Measurements from ENCODE around the gene EPB41. TPM values are rescaled to one million over a fixed set of nuclear protein-coding genes. Genes with fewer than 3 reads are reported as not detected.

EPB41 gene
- total RNA-seq, 4 donors from 2014 or later: 28.5 to 43.9 (median 41.8) TPM

DNA sequence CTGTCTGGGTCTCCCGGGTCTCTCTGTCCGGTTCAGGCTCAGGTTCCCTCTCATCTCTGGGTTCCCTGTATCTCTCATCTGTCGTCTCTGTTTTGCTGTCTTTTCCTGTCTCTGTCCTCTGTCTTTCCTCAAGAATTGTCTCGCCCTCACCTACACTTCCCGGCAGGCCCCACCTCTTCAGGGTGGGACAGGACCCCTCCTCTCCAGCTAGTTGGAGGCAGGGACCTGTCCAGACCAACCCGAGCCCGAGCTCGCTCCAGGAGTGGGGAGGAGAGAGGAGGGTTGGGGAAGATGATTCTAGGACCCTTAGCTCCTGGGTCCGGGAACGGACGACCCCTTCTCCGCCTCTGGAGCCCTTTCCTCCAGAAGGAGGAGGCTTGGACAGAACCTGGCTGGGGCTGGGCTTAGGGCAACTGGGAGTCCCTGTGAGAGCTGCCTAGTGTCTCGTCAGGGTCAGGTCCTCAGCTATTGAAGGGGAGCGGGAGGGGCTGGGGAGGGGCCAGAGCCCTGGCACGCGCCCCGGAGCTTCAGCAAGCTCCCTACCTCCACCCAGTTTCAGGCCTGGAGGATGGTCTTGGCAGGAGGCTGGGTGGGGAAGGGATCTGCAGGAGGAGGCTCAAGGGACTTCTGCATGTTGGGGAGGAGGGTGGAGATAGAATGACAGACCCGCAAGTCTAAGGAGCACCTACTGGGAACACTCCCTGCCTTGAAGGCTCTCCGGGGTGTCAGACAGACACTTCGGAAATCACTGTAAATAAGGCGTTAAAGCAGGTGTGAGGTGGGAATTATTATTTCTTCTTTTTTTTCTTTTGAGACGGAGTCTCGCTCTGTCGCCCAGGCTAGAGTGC lies 26.3 kb upstream of the EPB41 start:
- Histone ChIP-seq H3K27ac (peak overlapping the region; percentile 80 to 93 (median 90)), H3K36me3 (no peaks in the 10 kb centered on the region), H3K27me3 (no peaks in the 10 kb centered on the region), H3K4me3 (peak overlapping the region; percentile 80 to 95 (median 83)), H3K9me3 (no peaks in the 10 kb centered on the region), H3K4me1 (peaks cover 20 to 68% (median 29%) of the 10 kb centered on the region in 3 donors)
- TF ChIP-seq POLR2A (IDR thresholded peaks at IDR 0.05) (no peak), CTCF (IDR thresholded peaks at IDR 0.05) (no peak)
- intact Hi-C loops (cut with DNase I): no loop called here
- no peak for DNase-seq
- 39 to 55% methylated on average over 10 to 16 of the region's 24 CpGs for WGBS, 2 donors

DNA sequence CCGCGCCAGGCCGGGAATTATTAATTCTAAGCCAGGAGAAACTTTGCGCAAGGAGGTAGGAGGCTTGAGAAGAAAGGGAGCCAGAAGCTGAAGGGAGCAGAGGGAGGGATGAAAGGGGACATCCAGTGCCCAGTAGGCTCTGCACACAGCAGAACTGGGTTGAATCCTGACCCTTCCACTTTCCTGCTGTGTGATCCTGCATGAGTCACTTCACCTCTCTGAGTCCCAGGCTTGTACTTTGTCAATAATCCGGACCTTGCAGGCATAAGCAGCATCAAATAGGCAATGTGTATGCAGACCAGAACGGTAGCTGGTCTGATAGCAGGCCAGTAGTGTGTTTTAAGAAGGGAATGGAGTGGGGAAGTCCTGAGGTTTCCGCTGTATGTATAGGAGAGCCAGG lies 25.5 kb upstream of the EPB41 start:
- WGBS, 2 donors: 79 to 93% methylated on average over 2 to 7 of the region's 7 CpGs
- no peak overlapping the region for H3K4me3 ChIP-seq
- no peak overlapping the region for H3K27ac ChIP-seq
- no peak for TF ChIP-seq CTCF (IDR thresholded peaks at IDR 0.05)
- no peak for TF ChIP-seq POLR2A (IDR thresholded peaks at IDR 0.05)
- intact Hi-C loops (cut with DNase I): no loop called here
- H3K27me3 ChIP-seq: no peaks in the 10 kb centered on the region
- DNase-seq: no peak
- H3K9me3 ChIP-seq: no peaks in the 10 kb centered on the region
- H3K4me1 ChIP-seq: peaks cover 20 to 60% (median 29%) of the 10 kb centered on the region in 3 donors
- H3K36me3 ChIP-seq: peaks cover 0 to 7% (median 0%) of the 10 kb centered on the region in 3 donors

GRCh38 chr1:28889357-28889756 lies 25.0 kb upstream of the EPB41 start:
- intact Hi-C loops (cut with DNase I): no loop called here
- no peaks in the 10 kb centered on the region for H3K9me3 ChIP-seq
- H3K27ac ChIP-seq: no peak overlapping the region
- no peaks in the 10 kb centered on the region for H3K27me3 ChIP-seq
- no peak for DNase-seq
- TF ChIP-seq POLR2A (IDR thresholded peaks at IDR 0.05) (no peak), CTCF (IDR thresholded peaks at IDR 0.05) (no peak)
- H3K4me3 ChIP-seq: no peak overlapping the region
- WGBS, 2 donors: no CpG with 5 or more reads among the region's 5 CpGs
- H3K36me3 ChIP-seq: peaks cover 0 to 12% (median 0%) of the 10 kb centered on the region in 3 donors
- peaks cover 20 to 60% (median 27%) of the 10 kb centered on the region in 3 donors for H3K4me1 ChIP-seq

DNA sequence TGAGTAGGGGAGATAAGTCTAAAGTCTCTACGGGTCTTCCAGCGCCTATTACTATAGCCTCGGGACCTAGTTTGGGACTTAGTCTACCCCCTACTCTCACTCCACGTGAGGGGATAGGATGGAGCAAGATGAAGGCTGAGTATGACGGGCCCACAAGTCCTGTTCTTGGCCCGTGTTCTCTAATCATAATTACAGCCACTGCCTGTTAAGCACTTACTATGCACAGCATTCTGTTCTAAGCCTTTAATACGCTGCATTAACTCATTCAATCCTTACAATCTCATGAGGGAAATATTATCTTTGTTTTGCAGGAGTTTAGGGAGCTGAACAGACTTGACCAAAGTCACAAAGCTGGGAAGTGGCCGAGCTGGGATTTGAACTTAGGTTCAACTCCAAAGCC lies 23.9 kb upstream of the EPB41 start:
- no peak for DNase-seq
- WGBS, 2 donors: 83 to 92% methylated on average over 8 of the region's 8 CpGs
- Histone ChIP-seq H3K4me3 (no peak overlapping the region), H3K9me3 (no peaks in the 10 kb centered on the region), H3K4me1 (peaks cover 15 to 59% (median 17%) of the 10 kb centered on the region in 3 donors), H3K27me3 (no peaks in the 10 kb centered on the region), H3K27ac (no peak overlapping the region), H3K36me3 (peaks cover 0 to 21% (median 0%) of the 10 kb centered on the region in 3 donors)
- TF ChIP-seq CTCF (IDR thresholded peaks at IDR 0.05) (no peak), POLR2A (IDR thresholded peaks at IDR 0.05) (no peak)
- intact Hi-C loops (cut with DNase I): no loop called here

- Histone ChIP-seq H3K9me3 (no peaks in the 10 kb centered on the region), H3K36me3 (peaks cover 0 to 24% (median 0%) of the 10 kb centered on the region in 3 donors), H3K27me3 (no peaks in the 10 kb centered on the region), H3K4me3 (no peak overlapping the region), H3K27ac (no peak overlapping the region), H3K4me1 (peaks cover 11 to 55% (median 13%) of the 10 kb centered on the region in 3 donors)
- DNase-seq: no peak
- 83 to 85% methylated on average over 1 to 2 of the region's 2 CpGs for WGBS, 2 donors
- intact Hi-C loops (cut with DNase I): no loop called here
- TF ChIP-seq CTCF (IDR thresholded peaks at IDR 0.05) (no peak), POLR2A (IDR thresholded peaks at IDR 0.05) (no peak)
These were observed 23.5 kb upstream of the EPB41 start for GRCh38 chr1:28890836-28891235.

Data from esophagus squamous epithelium (tissue), 5 donors.